Immature natural killer cell (primary cell): Measurements from ENCODE around the gene GRIN2A. TPM values are rescaled to one million over a fixed set of nuclear protein-coding genes. Genes with fewer than 3 reads are reported as not detected.

Experiments
- DNase-seq, 3 donors: peaks; one replicate each; pipeline ENCODE4 v3.0.0; 2022; ENCODE audit warnings: mixed read lengths in 1 of 3
- H3K27ac Mint-ChIP-seq, 6 donors: one replicate each; pipeline ENCODE4 v1.8.0; 2020; ENCODE audit warnings: mixed read lengths in 6 of 6, mild to moderate bottlenecking in 5 of 6, inconsistent platforms in 4 of 6, moderate library complexity in 3 of 6
- H3K27me3 Mint-ChIP-seq, 3 donors: one replicate each; pipeline ENCODE4 v1.8.0; 2020 to 2021; ENCODE audit warnings: low read depth in 3 of 3, mild to moderate bottlenecking in 3 of 3, mixed read lengths in 3 of 3, moderate library complexity in 3 of 3, inconsistent platforms in 1 of 3
- H3K36me3 Mint-ChIP-seq, 3 donors: one replicate each; pipeline ENCODE4 v1.8.0; 2020; ENCODE audit warnings: mixed read lengths in 3 of 3, inconsistent platforms in 2 of 3, mild to moderate bottlenecking in 2 of 3
- H3K4me1 Mint-ChIP-seq, 2 donors: one replicate each; pipeline ENCODE4 v1.8.0; 2020; ENCODE audit warnings: inconsistent platforms in 2 of 2, mild to moderate bottlenecking in 2 of 2, mixed read lengths in 2 of 2, moderate library complexity in 1 of 2
- H3K4me3 Mint-ChIP-seq, 5 donors: one replicate each; pipeline ENCODE4 v1.8.0; 2020; ENCODE audit warnings: mild to moderate bottlenecking in 5 of 5, mixed read lengths in 5 of 5, inconsistent platforms in 3 of 5, moderate library complexity in 3 of 5
- H3K9me3 Mint-ChIP-seq, 6 donors: one replicate each; pipeline ENCODE4 v1.8.0; 2020; ENCODE audit warnings: mild to moderate bottlenecking in 6 of 6, mixed read lengths in 6 of 6, inconsistent platforms in 4 of 6, moderate library complexity in 3 of 6
- polyA plus RNA-seq, 3 donors: library from polyadenylated mRNA; unstranded; fragments of 300-500 nt; fragmentation: Illumina TruSeq; gene quantifications; one replicate each; pipeline ENCODE4 v1.2.3, GENCODE V29; 2021

The GRIN2A gene
- polyA plus RNA-seq, 3 donors from 2014 or later = not detected

DNA sequence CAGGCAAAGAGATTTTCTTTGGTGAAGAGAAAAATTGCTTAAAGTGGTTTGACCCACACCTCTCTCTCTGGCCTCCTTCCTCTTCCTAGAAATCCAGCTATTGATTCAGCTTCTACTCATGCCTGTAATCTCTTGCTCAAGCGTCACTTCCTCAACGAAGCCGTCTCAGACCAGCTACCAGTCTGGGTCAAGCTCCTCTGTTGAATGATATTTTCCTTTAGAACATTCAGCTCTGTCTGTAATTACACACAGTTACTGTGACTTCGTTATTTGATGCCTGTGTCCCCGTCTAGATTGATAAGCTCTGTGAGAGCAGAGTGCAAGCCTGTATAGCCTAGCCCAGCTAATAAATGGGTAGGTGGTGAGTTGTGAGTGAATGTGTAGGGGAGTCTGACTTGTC, 168.5 kb downstream of the GRIN2A start:
- DNase-seq = no peak
- Mint-ChIP-seq H3K9me3 (peaks cover 0 to 2% (median 0%) of the 10 kb centered on the region in 6 donors), H3K27ac (no peak overlapping the region), H3K4me1 (no peaks in the 10 kb centered on the region), H3K36me3 (no peaks in the 10 kb centered on the region), H3K4me3 (no peak overlapping the region), H3K27me3 (peaks cover 2 to 19% (median 5%) of the 10 kb centered on the region in 3 donors)

DNA sequence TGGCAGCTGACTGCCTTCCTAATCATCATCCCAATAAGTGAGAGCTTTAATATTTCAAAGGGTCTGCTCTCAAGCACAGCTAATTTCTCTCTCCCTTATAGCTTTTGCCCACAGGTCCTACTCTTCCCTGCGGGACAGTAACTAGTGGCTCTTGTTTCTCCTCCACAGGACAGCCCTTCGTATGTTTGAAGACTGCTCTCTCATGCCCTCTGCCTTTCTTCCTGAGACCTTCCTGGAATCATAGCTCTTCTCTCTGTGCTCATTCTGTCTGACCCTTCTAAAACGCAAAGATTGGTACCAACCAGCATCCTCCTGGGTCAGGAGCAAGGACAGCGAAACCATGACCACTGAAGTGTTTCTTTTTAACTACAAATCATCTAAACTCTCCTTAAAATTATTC, 168.9 kb downstream of the GRIN2A start:
- no peaks in the 10 kb centered on the region for H3K36me3 Mint-ChIP-seq
- H3K27ac Mint-ChIP-seq = no peak overlapping the region
- H3K4me3 Mint-ChIP-seq = no peak overlapping the region
- H3K27me3 Mint-ChIP-seq = peaks cover 2 to 19% (median 5%) of the 10 kb centered on the region in 3 donors
- DNase-seq = no peak
- peaks cover 0 to 2% (median 0%) of the 10 kb centered on the region in 6 donors for H3K9me3 Mint-ChIP-seq
- no peaks in the 10 kb centered on the region for H3K4me1 Mint-ChIP-seq

DNA sequence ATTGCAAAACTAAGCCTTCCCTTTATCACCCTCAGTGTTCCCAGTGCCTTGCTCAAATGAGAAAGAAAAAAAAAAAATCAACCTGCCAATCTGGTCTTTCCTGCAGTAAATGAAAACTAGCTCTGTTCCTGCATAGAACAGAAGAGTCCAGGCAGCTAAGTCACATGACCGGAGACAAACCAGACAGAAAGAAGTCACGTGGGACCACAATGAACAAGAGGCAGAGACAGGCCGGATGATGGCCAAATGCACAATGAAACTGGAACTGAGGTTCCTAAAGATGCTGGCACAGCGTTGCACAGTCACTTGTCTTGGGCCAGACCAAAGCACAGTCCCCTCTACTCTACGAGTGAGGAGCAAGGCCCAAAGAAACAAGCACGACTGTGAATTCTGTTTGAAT, 172.5 kb downstream of the GRIN2A start:
- H3K36me3 Mint-ChIP-seq = no peaks in the 10 kb centered on the region
- H3K27ac Mint-ChIP-seq = no peak overlapping the region
- peaks cover 0 to 2% (median 0%) of the 10 kb centered on the region in 6 donors for H3K9me3 Mint-ChIP-seq
- H3K4me3 Mint-ChIP-seq = no peak overlapping the region
- no peaks in the 10 kb centered on the region for H3K4me1 Mint-ChIP-seq
- DNase-seq = no peak
- peaks cover 2 to 8% (median 5%) of the 10 kb centered on the region in 3 donors for H3K27me3 Mint-ChIP-seq

DNA sequence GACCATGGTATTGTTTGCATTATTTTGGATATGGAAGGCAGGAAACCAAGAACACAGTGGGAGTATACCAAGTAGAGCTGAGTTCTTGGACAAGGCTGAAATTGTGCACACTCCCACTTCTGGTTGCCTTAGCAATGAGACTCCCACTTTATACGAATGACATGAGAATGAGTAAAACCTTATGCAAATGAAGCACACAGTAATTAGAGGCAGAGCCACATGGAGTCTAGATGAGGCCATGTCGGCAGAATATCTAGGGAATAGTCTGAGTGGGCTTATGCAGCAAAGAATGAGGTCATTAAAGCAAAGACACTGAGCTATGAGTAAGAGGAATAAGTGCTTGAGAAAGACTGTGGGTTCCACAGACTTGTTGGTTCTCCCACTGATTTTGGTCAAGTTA, 178.7 kb downstream of the GRIN2A start:
- peaks cover 0 to 2% (median 0%) of the 10 kb centered on the region in 3 donors for H3K27me3 Mint-ChIP-seq
- no peaks in the 10 kb centered on the region for H3K36me3 Mint-ChIP-seq
- H3K27ac Mint-ChIP-seq = no peak overlapping the region
- DNase-seq = no peak
- no peak overlapping the region for H3K4me3 Mint-ChIP-seq
- no peaks in the 10 kb centered on the region for H3K4me1 Mint-ChIP-seq
- peaks cover 0 to 8% (median 2%) of the 10 kb centered on the region in 6 donors for H3K9me3 Mint-ChIP-seq

DNA sequence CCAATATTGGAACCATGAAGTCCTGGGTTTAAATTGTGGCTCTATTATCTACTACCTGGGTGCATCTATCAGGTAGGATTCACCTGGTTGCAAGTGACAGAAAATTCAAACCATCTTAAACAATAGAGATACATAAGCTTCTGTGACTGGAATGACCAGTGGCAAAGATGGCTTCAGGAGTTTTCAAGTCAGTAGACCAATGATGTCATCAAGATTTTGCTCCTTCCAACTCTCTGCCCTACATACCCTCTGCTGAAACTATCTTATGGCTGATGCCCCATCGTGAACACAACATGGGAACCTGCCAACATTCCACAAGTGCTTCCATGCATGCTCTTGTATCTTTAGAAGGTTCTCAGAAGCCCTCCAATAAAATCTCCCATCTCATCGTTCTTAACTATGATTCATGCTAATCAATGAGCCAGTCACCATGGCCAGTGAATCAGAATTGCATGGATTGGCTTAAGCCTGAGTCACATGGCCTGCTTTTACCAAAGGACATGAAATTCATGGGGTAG, 180.9 kb downstream of the GRIN2A start:
- H3K27ac Mint-ChIP-seq = no peak overlapping the region
- H3K36me3 Mint-ChIP-seq = no peaks in the 10 kb centered on the region
- H3K9me3 Mint-ChIP-seq = peaks cover 0 to 8% (median 2%) of the 10 kb centered on the region in 6 donors
- H3K27me3 Mint-ChIP-seq = peaks cover 0 to 3% (median 2%) of the 10 kb centered on the region in 3 donors
- DNase-seq = no peak
- H3K4me1 Mint-ChIP-seq = no peaks in the 10 kb centered on the region
- H3K4me3 Mint-ChIP-seq = no peak overlapping the region

DNA sequence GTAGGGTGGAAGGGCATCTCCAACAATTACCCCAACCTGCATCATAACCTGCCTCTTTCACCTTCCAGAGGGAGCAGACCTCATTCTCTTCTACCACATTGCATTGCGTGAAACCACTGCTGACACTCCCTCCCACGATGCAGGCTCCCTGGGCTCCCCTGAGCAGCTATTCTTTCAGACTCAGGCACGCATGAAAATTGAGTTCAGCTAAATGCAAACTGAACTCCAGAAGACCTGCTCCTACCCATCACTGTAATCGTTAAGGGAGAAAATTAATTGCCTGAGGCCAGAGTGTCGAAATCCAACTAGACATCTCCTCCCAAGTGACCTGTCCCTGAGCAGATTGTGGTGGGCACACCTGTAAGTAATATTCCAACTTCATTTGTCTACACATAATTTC, 186.0 kb downstream of the GRIN2A start:
- H3K27ac Mint-ChIP-seq = no peak overlapping the region
- H3K4me1 Mint-ChIP-seq = no peaks in the 10 kb centered on the region
- peaks cover 0 to 11% (median 3%) of the 10 kb centered on the region in 6 donors for H3K9me3 Mint-ChIP-seq
- DNase-seq = no peak
- peaks cover 0 to 4% (median 2%) of the 10 kb centered on the region in 3 donors for H3K27me3 Mint-ChIP-seq
- no peaks in the 10 kb centered on the region for H3K36me3 Mint-ChIP-seq
- no peak overlapping the region for H3K4me3 Mint-ChIP-seq

DNA sequence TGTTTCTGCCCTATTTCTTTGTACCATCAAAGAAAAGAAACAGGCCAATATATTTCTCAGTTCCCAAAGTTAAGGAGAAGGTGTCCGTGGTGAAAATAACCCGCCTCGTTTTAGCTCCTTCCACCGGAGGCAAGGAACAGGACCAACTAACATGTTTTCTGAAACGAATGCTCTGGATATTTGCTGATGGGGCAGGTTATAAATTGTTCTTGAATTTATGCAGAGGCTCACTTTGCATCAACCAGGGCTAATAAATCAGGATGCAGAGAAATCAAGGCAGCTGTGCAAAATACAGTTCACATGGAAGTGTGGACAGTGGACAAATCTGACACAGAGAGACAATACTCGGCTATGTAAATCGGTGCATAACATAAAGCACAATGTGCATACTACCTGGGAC, 189.8 kb downstream of the GRIN2A start:
- no peaks in the 10 kb centered on the region for H3K36me3 Mint-ChIP-seq
- H3K27me3 Mint-ChIP-seq = peaks cover 2 to 4% (median 3%) of the 10 kb centered on the region in 3 donors
- no peaks in the 10 kb centered on the region for H3K4me1 Mint-ChIP-seq
- DNase-seq = no peak
- no peak overlapping the region for H3K4me3 Mint-ChIP-seq
- H3K27ac Mint-ChIP-seq = no peak overlapping the region
- H3K9me3 Mint-ChIP-seq = peaks cover 0 to 12% (median 0%) of the 10 kb centered on the region in 6 donors

DNA sequence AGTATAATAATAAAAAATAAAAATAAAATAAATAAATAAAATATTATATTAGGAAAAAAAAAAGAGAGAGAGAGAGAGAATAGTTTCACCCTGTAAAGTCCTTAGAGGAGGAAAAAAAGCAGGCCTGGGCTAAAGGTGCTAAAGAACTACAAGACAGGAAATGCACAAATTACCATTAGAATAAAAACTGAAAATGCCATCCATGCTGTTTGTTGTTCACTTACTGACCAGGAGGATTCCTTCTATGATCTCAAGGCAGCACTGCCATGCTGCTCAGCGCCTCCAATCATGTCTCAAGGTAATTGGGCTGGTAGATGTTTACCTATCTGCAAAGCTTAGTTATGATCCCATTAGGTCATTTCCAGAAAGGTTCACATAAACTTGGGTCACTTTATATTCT, 201.2 kb downstream of the GRIN2A start:
- Mint-ChIP-seq H3K27ac (no peak overlapping the region), H3K4me1 (no peaks in the 10 kb centered on the region), H3K9me3 (peaks cover 0 to 10% (median 0%) of the 10 kb centered on the region in 6 donors), H3K27me3 (peaks cover 0 to 1% (median 0%) of the 10 kb centered on the region in 3 donors), H3K4me3 (no peak overlapping the region), H3K36me3 (no peaks in the 10 kb centered on the region)
- no peak for DNase-seq

DNA sequence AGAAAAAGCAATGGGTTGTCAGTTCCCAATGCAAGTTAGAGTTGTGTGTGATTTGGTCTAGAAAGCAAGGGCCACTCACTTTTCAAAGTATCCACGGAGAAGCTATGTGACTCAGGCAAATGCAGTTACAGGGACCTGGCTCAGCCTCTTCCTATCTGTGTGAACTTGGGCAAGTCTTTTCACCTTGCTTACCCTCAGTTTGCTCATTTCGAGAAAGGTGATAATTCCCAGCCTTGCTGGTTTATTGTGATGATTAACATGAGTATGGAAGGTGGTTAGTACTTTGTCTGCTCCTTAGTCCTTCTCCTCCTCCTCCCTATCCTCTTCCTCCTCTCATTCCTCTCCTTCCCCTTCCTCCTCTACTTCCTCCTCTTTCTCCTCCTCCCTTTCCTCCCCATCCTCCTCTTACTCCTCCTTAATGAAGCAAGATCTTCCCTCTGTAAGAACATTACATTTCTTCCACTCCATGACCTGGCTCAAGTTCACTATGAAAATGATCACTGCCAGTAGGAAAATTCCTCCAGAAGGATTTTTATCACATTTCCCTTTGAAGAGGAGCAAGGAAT, 204.0 kb downstream of the GRIN2A start:
- Mint-ChIP-seq H3K9me3 (peaks cover 0 to 4% (median 0%) of the 10 kb centered on the region in 6 donors), H3K36me3 (no peaks in the 10 kb centered on the region), H3K4me3 (no peak overlapping the region), H3K27me3 (peaks cover 0 to 5% (median 0%) of the 10 kb centered on the region in 3 donors), H3K27ac (no peak overlapping the region), H3K4me1 (no peaks in the 10 kb centered on the region)
- DNase-seq = no peak

DNA sequence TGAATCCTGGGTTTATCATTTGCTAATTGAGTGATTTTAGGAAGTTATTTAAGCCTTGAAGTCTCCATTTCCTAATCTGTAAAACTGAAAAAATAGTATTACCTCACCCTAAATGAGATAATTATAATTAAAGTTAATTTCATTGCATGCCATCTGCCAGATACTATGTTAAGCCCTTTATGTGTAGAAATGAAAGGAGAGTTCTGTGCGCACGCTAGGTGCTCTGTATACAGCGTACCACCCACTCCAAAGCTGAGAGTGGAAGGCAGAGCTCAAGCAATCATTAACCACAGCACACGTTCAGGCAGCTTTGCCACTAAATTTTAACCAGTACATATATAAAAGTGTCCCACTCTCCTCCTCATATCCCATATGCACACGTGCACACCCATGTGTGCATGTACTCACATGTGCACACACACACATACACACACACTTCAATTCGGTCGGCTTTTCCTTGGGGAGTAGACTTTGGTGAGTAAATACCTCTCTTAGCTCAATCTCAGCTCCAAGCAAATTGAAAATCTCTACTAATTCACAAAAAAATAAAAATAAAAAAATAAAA, 204.8 kb downstream of the GRIN2A start:
- Mint-ChIP-seq H3K36me3 (no peaks in the 10 kb centered on the region), H3K27ac (no peak overlapping the region), H3K27me3 (peaks cover 0 to 7% (median 0%) of the 10 kb centered on the region in 3 donors), H3K4me3 (no peak overlapping the region), H3K4me1 (no peaks in the 10 kb centered on the region), H3K9me3 (peaks cover 0 to 2% (median 0%) of the 10 kb centered on the region in 6 donors)
- no peak for DNase-seq

DNA sequence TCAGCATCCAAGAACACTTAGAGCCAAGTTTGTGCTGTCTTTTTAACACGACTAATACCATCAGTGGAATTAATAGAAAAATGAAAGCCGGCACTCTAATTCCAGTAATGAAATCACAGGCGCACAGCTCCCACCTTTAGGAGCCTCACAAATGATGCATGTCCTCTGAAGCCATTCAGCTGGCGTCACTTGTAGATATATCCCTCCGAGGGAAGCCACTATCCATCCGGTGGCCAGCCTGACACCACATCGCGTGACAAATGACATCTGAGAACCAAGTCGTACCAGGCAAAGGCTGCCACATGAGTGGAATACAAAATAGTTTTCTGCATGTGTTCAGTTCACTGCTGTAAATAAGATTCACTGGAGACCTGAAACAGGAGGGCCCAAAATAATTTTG, 205.6 kb downstream of the GRIN2A start:
- peaks cover 0 to 2% (median 0%) of the 10 kb centered on the region in 6 donors for H3K9me3 Mint-ChIP-seq
- no peak overlapping the region for H3K27ac Mint-ChIP-seq
- no peak overlapping the region for H3K4me3 Mint-ChIP-seq
- H3K4me1 Mint-ChIP-seq = no peaks in the 10 kb centered on the region
- no peak for DNase-seq
- no peaks in the 10 kb centered on the region for H3K36me3 Mint-ChIP-seq
- H3K27me3 Mint-ChIP-seq = peaks cover 0 to 7% (median under 1%) of the 10 kb centered on the region in 3 donors

DNA sequence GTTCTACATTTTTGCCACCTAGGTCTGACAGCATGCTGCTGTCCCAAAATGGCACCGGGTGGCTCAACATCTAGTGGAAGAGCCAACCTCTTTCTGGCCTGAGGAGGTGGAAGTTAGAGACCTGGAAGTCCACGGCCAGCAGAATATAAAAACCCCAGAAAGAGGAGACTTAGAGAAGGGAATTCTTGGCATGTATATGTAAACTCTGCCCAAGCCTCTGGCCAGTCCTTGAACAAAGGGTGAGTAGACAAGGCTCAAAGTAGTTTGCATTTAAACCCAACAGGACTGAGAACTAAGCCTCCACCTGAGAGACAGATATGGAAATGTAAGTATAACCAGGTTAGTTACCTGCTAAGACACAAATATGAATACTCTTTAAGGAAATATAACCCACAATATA, 210.3 kb downstream of the GRIN2A start:
- H3K36me3 Mint-ChIP-seq = no peaks in the 10 kb centered on the region
- H3K9me3 Mint-ChIP-seq = peaks cover 0 to 3% (median 0%) of the 10 kb centered on the region in 6 donors
- DNase-seq = no peak
- no peak overlapping the region for H3K27ac Mint-ChIP-seq
- no peaks in the 10 kb centered on the region for H3K4me1 Mint-ChIP-seq
- no peak overlapping the region for H3K4me3 Mint-ChIP-seq
- peaks cover 0 to 7% (median 4%) of the 10 kb centered on the region in 3 donors for H3K27me3 Mint-ChIP-seq

DNA sequence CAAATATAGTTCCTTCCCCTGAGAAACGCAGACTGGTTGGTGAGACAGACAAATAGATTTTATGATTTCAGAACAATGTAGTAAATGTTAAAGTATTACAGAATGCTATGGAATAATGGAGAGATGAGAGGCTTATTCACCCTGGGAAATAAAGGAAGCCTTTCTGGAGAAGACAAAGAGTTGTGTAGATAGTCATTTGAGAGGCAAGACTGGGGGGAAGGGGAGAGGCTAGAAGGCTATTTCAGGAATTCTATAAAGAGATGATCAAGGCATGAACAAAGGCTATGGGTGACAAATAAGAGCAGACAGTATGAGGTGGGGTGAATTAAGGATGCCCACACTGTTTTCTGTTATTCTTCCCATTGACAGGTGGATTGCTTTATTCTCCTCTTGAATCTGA, 211.4 kb downstream of the GRIN2A start:
- Mint-ChIP-seq H3K27ac (no peak overlapping the region), H3K4me3 (no peak overlapping the region), H3K36me3 (no peaks in the 10 kb centered on the region), H3K4me1 (no peaks in the 10 kb centered on the region), H3K27me3 (peaks cover 0 to 7% (median 4%) of the 10 kb centered on the region in 3 donors), H3K9me3 (peaks cover 0 to 3% (median 0%) of the 10 kb centered on the region in 6 donors)
- no peak for DNase-seq

DNA sequence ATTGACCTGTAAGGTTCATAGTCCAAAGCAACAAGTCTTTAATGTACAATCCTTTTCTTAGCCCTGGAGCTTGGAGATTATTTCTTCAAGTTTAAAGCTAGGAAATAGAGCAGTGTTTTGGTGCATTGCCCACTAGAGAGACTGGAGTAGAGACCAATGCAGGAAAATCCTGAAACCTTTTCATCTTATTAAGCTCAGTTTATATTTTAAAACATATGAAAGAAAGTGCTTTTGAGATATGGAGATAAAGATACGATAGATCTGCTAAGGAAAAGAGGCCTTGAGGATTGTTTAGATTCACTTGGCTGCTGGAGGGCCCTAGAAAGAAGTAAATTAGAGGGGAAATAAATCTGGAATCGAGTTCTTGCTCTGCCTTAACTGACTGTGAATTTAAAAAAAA, 212.0 kb downstream of the GRIN2A start:
- H3K4me3 Mint-ChIP-seq = no peak overlapping the region
- peaks cover 0 to 5% (median 4%) of the 10 kb centered on the region in 3 donors for H3K27me3 Mint-ChIP-seq
- DNase-seq = no peak
- no peaks in the 10 kb centered on the region for H3K36me3 Mint-ChIP-seq
- no peaks in the 10 kb centered on the region for H3K4me1 Mint-ChIP-seq
- peaks cover 0 to 3% (median 0%) of the 10 kb centered on the region in 6 donors for H3K9me3 Mint-ChIP-seq
- no peak overlapping the region for H3K27ac Mint-ChIP-seq
